HG03139 (cell line): Measurements from ENCODE around the gene IL6R.
"Not testable (repeated sequence)": the region's sequence is repeated elsewhere in the genome, so short reads cannot be mapped to it uniquely, and the experiment has no call there.

Source experiments
- ATAC-seq: cut with Tn5 transposase; IDR thresholded peaks from one replicate; pipeline ENCODE4 v1.9.1; 2021; ENCODE audit not compliant: unreplicated experiment

Gene IL6R

GRCh38 chr1:154404984-154405746, at the start of gene IL6R:
Gene IL6R, plus strand, starts transcription at chr1:154405343. Its CDS starts 287 bp downstream, at chr1:154405630.
- ATAC-seq: peak; percentile 28

- ATAC-seq: no peak
These were observed 46.6 kb upstream of the IL6R start for GRCh38 chr1:154358519-154358918.

- ATAC-seq: no peak
These were observed 44.9 kb upstream of the IL6R start for GRCh38 chr1:154360288-154360687.

- ATAC-seq: not testable (repeated sequence)
These were observed 44.3 kb upstream of the IL6R start for GRCh38 chr1:154360881-154361280.

GRCh38 chr1:154361357-154361756, 43.8 kb upstream of the IL6R start:
- ATAC-seq: no peak

GRCh38 chr1:154371436-154371835, 33.7 kb upstream of the IL6R start:
- no peak for ATAC-seq

- ATAC-seq: not testable (repeated sequence)
These were observed 31.3 kb upstream of the IL6R start for GRCh38 chr1:154373777-154374357.

GRCh38 chr1:154379301-154379700, 25.8 kb upstream of the IL6R start:
- ATAC-seq: no peak

GRCh38 chr1:154384650-154385489, 20.3 kb upstream of the IL6R start:
- ATAC-seq: no peak

GRCh38 chr1:154386643-154387352, 18.3 kb upstream of the IL6R start:
- ATAC-seq: no peak

GRCh38 chr1:154391086-154391770, 13.9 kb upstream of the IL6R start:
- no peak for ATAC-seq

GRCh38 chr1:154398141-154398540, 7.0 kb upstream of the IL6R start:
- ATAC-seq: no peak

- ATAC-seq: no peak
These were observed 6.5 kb upstream of the IL6R start for GRCh38 chr1:154398678-154399077.

- no peak for ATAC-seq
These were observed 4.8 kb upstream of the IL6R start for GRCh38 chr1:154400381-154400801.

GRCh38 chr1:154402409-154402921, 2.7 kb upstream of the IL6R start:
- no peak for ATAC-seq

- no peak for ATAC-seq
These were observed 1.7 kb upstream of the IL6R start for GRCh38 chr1:154403261-154403943.

- ATAC-seq: no peak
These were observed 1.2 kb upstream of the IL6R start for GRCh38 chr1:154403983-154404382.

- peak; percentile 1 for ATAC-seq
These were observed 622 bp upstream of the IL6R start for GRCh38 chr1:154404511-154404931.

GRCh38 chr1:154405747-154406571, 816 bp downstream of the IL6R start:
- ATAC-seq: no peak
